CD4-positive, alpha-beta T cell treated with Interleukin-10 for 1 hour (primary cell): Measurements from ENCODE around the gene ARHGAP40.
"Not testable (repeated sequence)": the region's sequence is repeated elsewhere in the genome, so short reads cannot be mapped to it uniquely, and the experiment has no call there.

Experiments used
- DNase-seq: peaks from one replicate; pipeline ENCODE4 v3.0.0-alpha.2; 2020

The ARHGAP40 gene

GRCh38 chr20:38589351-38589750 lies 12.3 kb upstream of the ARHGAP40 start:
- DNase-seq: no peak

DNA sequence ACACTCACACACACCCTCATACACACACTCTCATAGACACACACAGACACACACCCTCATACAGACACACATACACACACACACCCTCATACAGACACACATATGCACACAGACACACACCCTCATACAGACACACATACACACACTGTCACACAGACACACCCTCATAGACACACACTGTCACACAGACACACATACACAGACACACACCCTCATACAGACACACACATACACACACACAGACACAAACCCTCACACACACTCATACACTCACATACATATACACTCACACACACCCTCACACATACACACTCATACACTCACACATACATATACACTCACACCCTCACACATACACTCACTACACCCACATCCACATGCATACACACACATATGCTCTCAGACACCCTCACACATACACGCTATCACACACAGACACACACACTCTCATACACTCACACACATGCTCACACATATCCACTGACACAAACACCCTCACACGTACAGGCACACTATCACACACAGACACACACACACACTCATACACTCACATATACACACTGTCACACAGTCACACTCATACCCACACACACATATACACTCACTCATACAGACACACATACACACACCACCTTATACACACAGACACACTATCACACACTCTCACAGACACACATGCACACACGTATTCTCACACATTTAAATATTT lies 11.5 kb upstream of the ARHGAP40 start:
- DNase-seq: no peak

- no peak for DNase-seq
Measured at GRCh38 chr20:38590676-38591473, 10.7 kb upstream of the ARHGAP40 start.

DNA sequence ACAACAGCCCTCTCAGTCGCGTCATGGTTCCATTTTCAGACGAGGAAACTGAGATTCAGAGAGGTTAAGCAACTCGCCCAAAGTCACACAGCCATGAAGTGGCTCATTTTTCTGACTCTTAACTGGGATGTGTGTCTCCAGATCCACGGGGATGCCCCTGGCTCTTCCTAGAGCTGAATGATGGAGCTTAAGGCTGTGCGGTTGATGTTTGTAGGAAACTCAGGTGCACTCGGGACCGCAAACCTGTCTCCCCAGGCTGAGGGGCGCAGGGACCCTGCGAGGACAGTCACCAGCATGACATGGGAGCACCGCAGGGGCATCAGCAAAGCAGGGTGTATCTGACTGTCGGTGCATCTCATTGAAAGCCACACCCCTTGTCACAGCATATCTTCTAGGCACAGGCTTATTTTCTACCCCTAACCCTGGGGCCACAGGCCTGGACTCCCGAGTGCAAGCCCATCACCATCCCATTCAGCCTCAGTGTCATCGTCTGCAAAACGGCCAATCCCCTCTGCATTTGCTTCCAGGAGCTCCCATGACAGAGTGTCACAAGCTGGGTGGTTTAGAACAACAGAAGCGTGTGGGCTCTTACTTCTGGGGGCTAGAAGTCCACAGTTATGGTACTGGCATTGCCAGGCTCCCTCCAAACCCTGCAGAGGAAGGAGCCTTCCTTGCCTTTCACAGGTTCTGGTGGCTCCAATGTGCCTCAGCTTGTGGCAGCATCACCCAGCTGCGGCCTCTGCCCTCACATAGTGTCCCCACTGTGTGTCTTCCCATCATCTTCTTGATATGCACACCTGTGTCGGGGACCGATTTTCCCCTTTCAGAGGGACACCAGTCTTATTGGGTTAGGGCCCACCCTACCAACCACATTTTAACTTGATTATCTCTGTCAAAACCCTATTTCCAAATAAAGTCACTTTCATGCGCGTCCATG lies 9.9 kb upstream of the ARHGAP40 start:
- no peak for DNase-seq

GRCh38 chr20:38592411-38592790 lies 9.2 kb upstream of the ARHGAP40 start:
- not testable (repeated sequence) for DNase-seq

GRCh38 chr20:38594281-38594680 lies 7.3 kb upstream of the ARHGAP40 start:
- not testable (repeated sequence) for DNase-seq

GRCh38 chr20:38595886-38596285 lies 5.7 kb upstream of the ARHGAP40 start:
- DNase-seq: not testable (repeated sequence)

DNA sequence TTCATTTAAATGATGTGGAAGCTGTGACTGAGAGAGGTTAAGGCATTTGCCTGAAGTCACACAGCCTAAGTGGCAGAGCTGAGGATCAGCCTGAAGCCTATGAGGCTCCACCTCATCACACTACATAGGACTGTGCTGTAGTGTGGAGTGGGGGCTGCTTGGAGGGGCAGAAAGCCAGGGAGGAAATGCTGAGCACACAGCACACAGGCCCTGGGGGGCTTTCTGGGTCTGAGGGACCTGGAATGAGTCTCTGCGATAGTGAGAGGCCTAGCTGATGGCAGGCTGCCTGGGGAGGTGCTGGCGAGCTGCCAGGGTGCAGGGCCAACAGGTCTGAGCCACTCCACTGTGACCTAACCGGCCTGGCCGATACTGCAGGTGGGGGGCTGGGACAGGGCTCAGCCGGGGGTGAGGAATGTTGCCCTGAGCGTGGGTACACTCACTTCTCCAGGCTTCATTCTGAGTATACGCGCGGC lies 2.2 kb upstream of the ARHGAP40 start:
- no peak for DNase-seq

- DNase-seq: no peak
Measured at GRCh38 chr20:38600057-38600456, 1.6 kb upstream of the ARHGAP40 start.

DNA sequence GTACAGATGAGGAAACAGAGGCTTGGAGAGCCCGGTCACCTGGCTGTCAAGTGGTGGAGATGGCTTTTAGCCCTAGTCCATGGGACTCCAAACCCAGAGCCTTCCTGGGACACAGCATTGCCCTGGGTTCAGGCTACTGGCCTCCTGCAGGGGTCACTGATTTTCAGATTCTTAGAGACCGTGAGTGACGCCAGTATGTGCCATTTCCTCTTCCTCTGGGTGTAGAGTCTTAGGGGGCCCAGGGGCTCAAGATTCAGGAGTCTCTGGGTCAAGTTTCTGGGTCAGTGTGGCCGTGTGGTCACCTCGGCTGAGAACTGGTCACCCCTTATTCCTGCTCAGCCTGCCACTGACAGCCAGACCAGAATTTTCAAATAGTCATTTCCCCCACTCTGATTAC lies 574 bp downstream of the ARHGAP40 start:
- DNase-seq: no peak

DNA sequence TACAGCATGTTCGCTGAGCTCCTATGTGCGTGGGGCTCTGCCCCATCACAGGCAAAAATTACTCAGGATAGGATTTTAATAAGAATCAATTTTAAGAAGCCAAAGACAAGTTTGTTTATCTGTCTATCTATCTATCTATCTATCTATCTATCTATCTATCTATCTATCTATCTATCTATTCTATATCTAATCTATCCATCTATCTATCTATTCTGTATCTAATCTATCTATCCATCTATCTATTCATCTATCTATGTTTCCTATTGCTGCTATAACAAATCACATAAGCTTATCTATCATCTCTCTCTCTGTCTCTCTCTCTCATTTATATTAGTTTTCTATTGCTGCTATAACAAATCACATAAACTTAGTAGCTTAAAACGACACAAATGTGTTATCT lies 1.7 kb downstream of the ARHGAP40 start:
- no peak for DNase-seq

DNA sequence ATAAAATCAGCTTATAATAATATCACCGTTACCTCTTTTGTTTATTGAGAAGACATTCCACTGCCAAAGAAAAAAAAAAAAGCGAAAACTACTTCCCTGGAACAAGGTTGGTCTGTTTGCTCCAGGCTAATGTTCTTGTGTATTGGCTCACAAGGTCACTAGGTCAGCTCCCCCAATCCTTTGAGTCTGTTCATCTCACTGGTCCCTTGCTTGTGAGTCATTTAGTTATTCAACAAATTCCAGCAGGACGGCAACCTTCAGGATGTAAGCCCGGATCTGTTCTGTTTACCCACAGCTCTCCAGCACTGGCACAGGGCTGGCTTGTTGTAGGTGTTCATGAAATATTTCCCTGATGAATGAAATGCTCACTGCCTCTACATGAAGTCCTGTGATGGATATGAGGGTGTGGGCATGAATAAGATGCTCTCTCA lies 3.3 kb downstream of the ARHGAP40 start:
- no peak for DNase-seq

DNA sequence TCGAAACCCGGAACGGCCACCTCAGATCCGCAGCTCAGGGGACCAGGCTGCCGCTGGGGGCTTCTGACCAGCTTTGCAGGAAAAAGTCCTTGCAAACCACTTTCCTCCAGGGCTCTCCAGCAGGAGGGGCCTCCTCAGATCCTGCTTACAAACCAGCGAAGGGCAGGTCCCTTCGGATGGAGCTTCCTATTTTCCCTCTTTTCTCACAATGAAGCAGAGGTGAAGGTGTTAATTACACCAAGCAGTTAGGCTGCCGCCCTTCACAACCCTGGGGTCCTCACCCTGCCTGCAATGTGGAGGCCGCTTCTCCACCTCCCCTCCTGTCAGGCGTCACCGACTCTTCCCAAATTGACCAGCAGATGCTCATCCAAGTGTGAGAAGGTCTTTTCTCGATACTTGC lies 5.7 kb downstream of the ARHGAP40 start:
- DNase-seq: no peak

GRCh38 chr20:38608188-38608587 lies 6.6 kb downstream of the ARHGAP40 start:
- DNase-seq: no peak

DNA sequence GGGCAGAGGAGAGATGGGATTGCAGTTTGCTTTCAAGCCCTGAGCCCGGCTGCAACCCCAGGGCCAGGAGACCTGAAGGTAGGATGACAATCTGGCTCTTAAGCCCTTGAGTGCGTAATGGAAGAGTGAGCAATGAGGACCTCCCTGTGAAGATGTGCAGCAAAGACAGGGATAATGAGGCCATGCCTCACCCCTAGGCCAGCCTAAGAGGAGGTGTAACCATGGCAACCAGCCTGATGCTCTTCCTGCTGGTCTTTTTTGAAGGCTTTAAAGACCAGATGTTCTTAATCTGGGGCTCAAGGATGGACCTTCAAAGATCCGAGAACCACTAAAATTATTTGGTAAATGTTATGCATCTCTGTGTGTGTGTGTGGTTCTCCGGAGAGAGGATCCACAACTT lies 8.2 kb downstream of the ARHGAP40 start:
- no peak for DNase-seq

- DNase-seq: no peak
Measured at GRCh38 chr20:38610521-38610920, 8.9 kb downstream of the ARHGAP40 start.

DNA sequence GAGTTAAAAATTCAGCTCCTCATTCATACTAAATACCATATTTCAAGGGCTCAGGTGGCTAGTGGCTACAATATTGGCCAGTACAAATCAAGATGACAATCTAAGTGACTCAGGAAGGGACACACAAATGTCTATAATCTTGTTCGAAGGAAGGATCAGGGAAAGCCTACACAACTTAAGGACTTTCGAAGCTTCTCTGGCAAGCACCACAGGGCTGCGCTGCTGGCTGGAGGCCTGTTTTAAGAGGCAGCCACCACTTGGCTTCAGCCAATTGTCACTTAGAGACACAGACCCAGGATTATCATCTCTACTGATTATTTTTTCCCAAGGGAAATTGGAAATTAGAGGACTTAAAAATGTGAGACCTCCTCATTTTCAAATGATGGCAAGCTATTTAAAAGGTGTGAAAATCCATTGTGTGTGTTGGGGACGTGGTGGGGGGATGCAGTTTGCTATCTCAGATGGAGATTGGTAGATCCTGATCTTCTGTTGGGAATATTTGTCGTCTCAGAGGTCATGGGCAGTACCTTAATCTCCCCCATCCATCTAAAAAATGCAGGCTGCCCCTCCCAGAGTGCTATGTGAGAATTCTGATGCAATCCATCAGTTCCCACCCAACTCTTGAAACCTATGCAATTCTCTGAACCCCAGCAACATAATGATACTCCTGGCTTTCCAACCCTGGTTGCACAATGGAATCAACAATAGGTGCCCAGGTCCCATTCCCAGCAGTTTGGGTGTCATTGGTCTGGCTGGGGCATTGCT lies 11.3 kb downstream of the ARHGAP40 start:
- no peak for DNase-seq

GRCh38 chr20:38615283-38615682 lies 13.7 kb downstream of the ARHGAP40 start:
- no peak for DNase-seq

DNA sequence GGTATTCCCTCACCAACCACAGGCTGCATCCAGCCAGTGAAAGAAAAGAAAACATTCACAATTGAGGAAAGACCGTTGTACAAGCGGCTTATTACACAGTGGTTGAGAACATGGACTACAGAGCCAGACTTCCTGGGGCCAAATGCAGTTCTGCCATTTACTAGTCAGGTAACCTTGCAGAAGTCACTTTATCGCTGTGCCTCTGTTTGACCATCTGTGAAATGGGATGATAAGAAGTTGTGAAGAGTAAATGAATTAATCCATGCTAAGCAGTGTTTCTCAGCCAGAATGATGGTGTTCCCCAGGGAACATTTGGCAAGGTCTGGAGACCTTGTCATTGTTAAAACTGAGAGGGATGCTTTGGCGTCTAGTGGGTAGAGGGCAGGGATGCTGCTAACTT lies 14.8 kb downstream of the ARHGAP40 start:
- no peak for DNase-seq

DNA sequence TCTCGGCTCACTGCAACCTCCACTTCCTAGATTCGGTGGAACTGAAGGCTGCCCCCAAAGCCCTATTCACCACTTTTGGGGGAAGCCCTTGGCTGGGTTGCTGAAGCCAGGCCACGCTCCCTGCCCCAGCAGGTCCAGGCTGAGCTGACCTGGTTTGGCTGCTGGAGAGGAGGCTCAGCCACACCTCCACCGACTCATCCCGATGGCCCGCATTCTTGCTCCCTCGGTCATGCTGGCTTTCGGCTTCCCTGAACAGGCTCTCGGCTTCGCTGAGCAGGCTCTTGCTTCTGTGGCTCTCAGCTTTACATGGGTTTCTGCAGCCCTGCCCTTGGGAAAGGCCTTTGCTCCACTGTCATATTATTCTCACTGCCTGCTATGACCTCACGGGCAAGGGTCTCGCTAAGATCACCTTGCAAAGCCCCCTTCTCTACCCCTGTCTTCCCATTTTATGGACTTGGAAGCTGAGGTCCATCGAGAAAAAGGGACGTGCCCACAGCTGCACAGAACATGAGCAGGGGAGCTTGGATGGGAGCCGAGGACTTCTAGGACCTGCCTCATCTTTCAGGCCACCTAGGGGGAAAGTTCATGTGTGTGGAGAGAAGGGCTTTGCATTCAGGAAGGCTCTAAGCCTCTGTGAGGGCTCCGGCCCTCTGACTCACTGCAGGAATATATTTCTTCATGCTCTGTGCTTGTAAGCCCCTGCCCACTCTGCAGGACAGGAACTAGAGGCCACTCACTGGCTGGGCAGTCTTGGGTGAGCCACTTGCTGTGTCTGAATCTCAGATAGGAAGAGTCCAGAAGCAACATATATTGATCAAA lies 15.6 kb downstream of the ARHGAP40 start:
- DNase-seq: no peak

GRCh38 chr20:38617830-38618196 lies 16.2 kb downstream of the ARHGAP40 start:
- no peak for DNase-seq

- DNase-seq: no peak
Measured at GRCh38 chr20:38620441-38620840, 18.8 kb downstream of the ARHGAP40 start.
